Stimulated activated CD8-positive, alpha-beta memory T cell treated with anti-CD3 and anti-CD28 coated beads, Interleukin-4, amount 100 ng/mL, for 24 hours (primary cell): ENCODE measurements around the gene GATAD2A.
"Not testable (repeated sequence)": the region's sequence is repeated elsewhere in the genome, so short reads cannot be mapped to it uniquely, and the experiment has no call there.

Experiments
- DNase-seq: peaks from one replicate; pipeline ENCODE4 v3.0.0-alpha.2; 2020; ENCODE audit warnings: low read depth

GATAD2A gene

GRCh38 chr19:19388568-19389555 lies 16.6 kb upstream of the GATAD2A start:
- DNase-seq = no peak

GRCh38 chr19:19389683-19390082 lies 15.8 kb upstream of the GATAD2A start:
- DNase-seq = not testable (repeated sequence)

- DNase-seq = not testable (repeated sequence)
These were observed 11.1 kb upstream of the GATAD2A start for GRCh38 chr19:19394333-19394732.

GRCh38 chr19:19399733-19400433 lies 5.6 kb upstream of the GATAD2A start:
- DNase-seq = no peak

DNA sequence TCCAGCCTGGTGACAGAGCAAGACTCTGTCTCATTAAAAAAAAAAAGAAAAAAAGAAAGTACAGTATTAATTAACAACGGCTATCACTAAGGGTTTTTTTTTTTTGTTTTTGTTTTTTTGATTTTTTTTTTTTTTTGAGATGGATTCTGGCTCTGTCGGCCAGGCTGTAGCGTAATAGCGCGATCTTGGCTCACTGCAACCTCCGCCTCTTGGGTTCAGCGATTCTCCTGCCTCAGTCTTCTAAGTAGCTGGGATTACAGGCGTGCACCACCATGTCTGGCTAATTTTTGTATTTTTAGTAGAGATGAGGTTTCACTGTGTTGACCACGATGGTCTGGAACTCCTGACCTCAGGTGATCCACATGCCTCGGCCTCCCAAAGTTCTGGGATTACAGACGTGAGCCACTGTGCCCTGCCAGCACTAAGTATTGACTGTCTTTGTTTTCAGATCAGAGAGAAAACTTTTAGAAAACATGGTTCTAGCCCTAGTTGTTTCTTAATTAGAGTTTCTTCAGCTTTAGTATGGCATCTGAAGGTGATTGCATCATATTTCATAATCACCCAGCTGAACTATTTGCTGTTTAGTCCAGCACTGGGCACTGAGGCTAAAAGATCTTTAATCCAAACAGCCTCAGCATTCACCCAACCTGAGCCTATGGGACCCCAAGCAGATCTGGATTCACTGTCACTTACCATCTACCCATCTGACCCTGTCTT lies 2.7 kb upstream of the GATAD2A start:
- DNase-seq = no peak

GRCh38 chr19:19403373-19403901 lies 2.0 kb upstream of the GATAD2A start:
- no peak for DNase-seq

- no peak for DNase-seq
These were observed 749 bp downstream of the GATAD2A start for GRCh38 chr19:19405971-19406877.

- no peak for DNase-seq
These were observed 1.6 kb downstream of the GATAD2A start for GRCh38 chr19:19406878-19407632.

DNA sequence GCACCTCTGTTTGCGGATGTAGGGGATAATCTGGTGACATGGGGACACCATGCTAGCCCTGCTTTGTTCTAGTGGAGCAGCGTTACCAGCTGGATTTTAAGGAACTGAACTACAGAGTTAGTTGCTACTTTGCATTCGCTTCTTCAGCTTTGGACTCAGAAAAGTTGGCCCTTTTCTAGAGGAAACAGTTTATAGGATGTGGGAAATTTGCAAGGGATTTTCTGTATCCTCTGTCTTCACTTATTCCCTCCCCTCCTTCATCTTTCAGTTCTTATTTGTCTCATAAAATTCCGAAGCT lies 2.1 kb downstream of the GATAD2A start:
- no peak for DNase-seq

DNA sequence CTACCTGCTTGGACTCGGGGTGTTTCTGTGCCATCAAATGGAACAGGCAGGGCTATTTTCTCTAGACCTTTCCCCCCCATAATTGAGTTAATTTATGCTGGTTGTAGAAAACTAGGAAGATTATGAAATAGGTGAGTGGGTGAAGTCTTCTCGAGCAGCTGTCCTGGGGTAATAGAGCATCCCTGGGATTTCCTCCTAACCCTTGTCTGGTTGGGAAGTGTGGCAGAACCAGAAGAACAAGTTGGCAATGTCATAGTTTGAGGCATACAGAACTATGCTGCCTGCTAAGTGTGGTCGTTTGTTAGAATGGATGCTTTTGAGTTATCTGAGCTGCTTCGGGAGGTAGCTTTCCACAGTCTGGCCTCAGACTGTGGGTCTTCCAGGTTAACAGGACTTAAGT lies 3.7 kb downstream of the GATAD2A start:
- DNase-seq = no peak

DNA sequence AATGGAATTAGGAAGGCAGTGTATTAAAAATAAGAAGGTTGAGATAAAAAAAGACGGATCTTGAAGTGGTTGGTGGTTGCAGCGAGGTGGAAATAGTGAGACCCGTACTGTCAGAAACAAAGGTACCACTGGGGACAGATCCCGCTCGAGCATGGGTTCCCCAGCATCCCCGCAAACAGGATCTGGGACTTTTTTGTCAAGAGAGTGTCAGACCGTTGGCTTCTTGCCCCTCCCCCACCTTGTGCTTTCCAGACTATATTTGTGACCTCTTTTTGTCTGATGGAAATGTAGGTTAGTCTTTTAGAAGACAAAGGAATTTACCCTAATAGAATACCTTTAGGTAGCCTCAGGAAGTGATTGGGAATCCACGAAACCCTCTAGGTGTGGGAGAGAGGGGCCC lies 4.2 kb downstream of the GATAD2A start:
- no peak for DNase-seq

DNA sequence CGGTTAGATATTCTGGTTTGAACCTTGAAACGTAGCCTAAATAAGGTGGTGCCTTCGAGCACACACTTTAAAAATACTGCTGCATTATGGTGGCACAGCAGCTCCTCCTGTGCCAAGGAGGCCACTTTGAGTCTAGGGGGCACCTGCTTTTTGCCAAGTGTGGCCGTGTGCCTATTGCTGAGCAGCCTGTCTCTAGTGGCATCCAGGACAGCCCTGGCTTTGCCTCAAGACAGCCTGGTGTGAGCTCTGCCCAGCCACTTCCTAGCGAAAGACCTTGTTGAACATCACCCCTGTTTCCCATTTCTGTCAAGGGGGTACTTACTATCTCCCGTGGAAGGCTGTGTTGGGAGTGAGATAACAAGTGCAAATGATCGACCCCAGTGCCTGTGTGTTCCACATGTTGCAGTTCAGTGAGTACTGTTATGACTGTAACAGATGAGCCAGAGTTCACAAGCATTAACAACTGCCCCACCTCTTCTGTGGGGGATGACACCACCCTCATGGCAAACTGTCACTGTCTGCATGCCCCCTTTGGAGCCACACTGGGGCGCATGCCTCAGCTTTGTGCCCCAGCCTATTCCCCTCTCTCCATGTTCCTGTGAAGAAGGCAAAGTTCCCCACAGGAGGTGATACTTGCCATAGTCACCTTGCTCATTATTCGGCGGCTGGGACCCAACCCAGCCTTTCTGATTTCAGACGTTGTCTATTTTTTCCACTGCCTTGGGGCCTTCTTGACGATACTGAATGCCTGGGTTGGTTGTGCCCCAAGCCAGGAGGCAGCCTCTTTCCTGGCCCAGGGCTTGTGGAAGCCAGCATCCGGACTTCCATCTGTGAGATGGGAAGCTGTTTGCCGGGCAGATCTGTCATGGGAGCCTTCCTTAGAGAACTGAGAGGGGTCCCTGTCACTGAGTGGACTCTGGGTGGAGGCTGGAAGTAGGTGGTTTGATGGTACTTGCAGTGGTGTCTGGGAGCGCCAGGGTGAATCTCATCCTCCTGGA lies 5.4 kb downstream of the GATAD2A start:
- DNase-seq = peak; percentile 29

DNA sequence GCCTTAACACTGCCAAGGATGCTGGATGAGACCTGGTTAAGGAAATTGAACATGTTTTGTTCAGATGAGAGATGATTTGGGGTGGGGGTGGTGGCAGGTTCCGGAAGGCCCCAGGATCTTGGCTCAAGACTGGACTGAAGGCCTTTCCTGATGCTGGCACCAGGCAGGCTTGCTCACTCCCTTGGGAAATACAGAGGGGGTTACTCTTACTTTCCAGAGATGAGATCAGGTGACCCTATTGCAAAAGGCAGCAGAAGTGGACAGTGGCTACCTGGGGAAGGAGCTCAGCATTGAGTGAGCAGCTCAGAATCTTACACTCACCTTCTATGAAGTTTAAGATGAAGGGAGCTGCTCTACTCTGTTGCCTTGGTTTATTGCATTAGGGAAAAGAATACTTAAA lies 10.8 kb downstream of the GATAD2A start:
- no peak for DNase-seq

DNA sequence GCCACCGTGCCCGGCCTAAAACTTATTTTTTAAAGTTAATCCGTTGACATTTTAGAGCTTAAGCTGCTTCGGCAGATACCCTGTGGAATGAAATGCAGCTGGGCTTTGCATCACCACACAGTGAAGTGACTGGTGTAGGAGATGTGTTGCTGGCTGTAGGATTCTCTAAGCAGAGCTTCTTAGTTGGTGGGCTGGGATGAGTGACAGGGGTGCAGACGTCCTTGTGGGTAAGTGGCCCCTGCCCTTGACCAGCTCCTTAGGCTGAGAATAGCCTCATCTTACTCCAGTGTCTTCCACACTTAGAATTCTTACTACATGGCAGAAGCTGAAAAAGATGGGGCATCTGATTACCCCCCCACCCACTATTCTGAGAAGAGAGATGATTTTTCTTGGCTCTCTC lies 11.6 kb downstream of the GATAD2A start:
- DNase-seq = no peak

GRCh38 chr19:19417628-19418245 lies 12.3 kb downstream of the GATAD2A start:
- DNase-seq = no peak

DNA sequence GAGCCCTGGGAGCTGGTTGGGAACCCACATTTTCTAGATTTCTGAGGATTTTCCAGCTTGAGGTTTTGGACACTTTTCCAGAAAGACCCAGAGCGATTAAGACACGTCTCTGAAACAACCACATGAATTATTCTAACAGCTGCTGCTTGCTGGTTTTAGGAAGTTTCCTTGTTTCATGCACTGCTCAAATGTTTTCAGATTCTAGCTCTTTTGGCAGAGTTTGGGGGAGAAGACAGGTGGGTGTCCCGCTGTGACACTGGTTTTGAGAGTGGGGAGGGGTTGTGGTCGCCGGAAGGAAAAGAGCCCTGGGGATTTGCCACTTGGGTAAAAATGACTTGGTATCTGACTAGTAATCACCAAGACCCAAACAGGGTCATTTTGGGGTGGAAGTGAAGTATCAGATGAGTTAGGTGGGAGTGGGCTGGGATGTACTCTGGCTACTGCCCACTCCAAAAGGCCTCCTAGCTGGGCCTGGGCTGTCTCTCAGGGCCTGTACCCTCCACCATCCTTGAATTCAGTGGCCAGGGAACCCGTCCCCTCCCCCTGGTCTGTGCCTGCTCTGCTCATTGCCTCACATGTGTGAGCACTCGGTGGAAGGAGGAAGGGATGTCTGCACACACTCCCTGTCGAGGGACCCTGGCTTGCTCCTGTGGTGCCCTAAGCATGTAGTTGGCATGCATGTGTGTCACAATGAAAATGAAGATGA lies 13.2 kb downstream of the GATAD2A start:
- no peak for DNase-seq

GRCh38 chr19:19420570-19421298 lies 15.3 kb downstream of the GATAD2A start:
- DNase-seq = peak; percentile 33

DNA sequence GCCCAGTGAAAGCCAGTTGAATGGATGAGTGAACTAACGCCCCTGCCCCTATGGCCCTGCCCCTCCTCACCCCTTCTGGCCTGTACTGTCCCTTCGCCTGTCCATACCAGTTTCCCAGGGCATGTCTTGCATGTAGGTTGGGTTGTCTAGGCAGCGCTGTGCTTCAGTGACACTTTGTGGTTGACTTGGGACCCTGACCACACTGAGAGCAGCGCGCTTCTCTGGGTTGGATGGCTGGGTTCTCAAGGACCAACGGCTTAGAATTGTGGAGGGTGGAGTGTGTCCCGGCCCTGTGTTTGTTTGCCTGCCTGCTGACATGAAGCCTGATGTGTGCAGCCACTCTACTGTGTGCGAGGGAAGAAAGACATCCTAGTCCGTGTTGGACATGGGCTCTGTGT lies 15.8 kb downstream of the GATAD2A start:
- DNase-seq = no peak
